Measurements from ENCODE around the gene SLC15A3. TPM values are rescaled to one million over a fixed set of nuclear protein-coding genes. Genes with fewer than 3 reads are reported as not detected.
"Not testable (repeated sequence)": the region's sequence is repeated elsewhere in the genome, so short reads cannot be mapped to it uniquely, and the experiment has no call there.

SLC15A3 gene
- polyA plus RNA-seq, 4 donors: 19.8 to 25.9 (median 21.0) TPM

- no peak for DNase-seq (ENCODE audit: low read depth in 4 of 4, low spot score in 3 of 4)
Measured at GRCh38 chr11:60977836-60978235, 25.9 kb upstream of the SLC15A3 start.

GRCh38 chr11:60977224-60977623 is 25.2 kb upstream of the SLC15A3 start:
- no peak for DNase-seq (ENCODE audit: low read depth in 4 of 4, low spot score in 3 of 4)

- no peak for DNase-seq (ENCODE audit: low read depth in 4 of 4, low spot score in 3 of 4)
Measured at GRCh38 chr11:60974726-60975125, 22.8 kb upstream of the SLC15A3 start.

- not testable (repeated sequence) for DNase-seq (ENCODE audit: low read depth in 4 of 4, low spot score in 3 of 4)
Measured at GRCh38 chr11:60974316-60974715, 22.3 kb upstream of the SLC15A3 start.

GRCh38 chr11:60973699-60974098 is 21.7 kb upstream of the SLC15A3 start:
- no peak for DNase-seq (ENCODE audit: low read depth in 4 of 4, low spot score in 3 of 4)

- no peak for DNase-seq (ENCODE audit: low read depth in 4 of 4, low spot score in 3 of 4)
Measured at GRCh38 chr11:60972182-60973030, 20.4 kb upstream of the SLC15A3 start.

GRCh38 chr11:60971520-60971919 is 19.5 kb upstream of the SLC15A3 start, which contains the start of gene CD6:
Gene CD6 (plus strand): TSS chr11:60971680. CDS start chr11:60971866, 186 bp downstream.
- no peak for DNase-seq (ENCODE audit: low read depth in 4 of 4, low spot score in 3 of 4)

GRCh38 chr11:60970890-60971289 is 18.9 kb upstream of the SLC15A3 start:
- DNase-seq (ENCODE audit: low read depth in 4 of 4, low spot score in 3 of 4): no peak

- DNase-seq (ENCODE audit: low read depth in 4 of 4, low spot score in 3 of 4): no peak
Measured at GRCh38 chr11:60970369-60970774, 18.4 kb upstream of the SLC15A3 start.

- no peak for DNase-seq (ENCODE audit: low read depth in 4 of 4, low spot score in 3 of 4)
Measured at GRCh38 chr11:60968223-60968622, 16.2 kb upstream of the SLC15A3 start.

GRCh38 chr11:60966890-60967289 is 14.9 kb upstream of the SLC15A3 start:
- no peak for DNase-seq (ENCODE audit: low read depth in 4 of 4, low spot score in 3 of 4)

GRCh38 chr11:60964801-60965200 is 12.8 kb upstream of the SLC15A3 start:
- no peak for DNase-seq (ENCODE audit: low read depth in 4 of 4, low spot score in 3 of 4)

- DNase-seq (ENCODE audit: low read depth in 4 of 4, low spot score in 3 of 4): no peak
Measured at GRCh38 chr11:60960405-60960804, 8.4 kb upstream of the SLC15A3 start.

GRCh38 chr11:60959431-60959830 is 7.5 kb upstream of the SLC15A3 start:
- DNase-seq (ENCODE audit: low read depth in 4 of 4, low spot score in 3 of 4): no peak

GRCh38 chr11:60957188-60957587 is 5.2 kb upstream of the SLC15A3 start:
- no peak for DNase-seq (ENCODE audit: low read depth in 4 of 4, low spot score in 3 of 4)

GRCh38 chr11:60955571-60955970 is 3.6 kb upstream of the SLC15A3 start:
- no peak for DNase-seq (ENCODE audit: low read depth in 4 of 4, low spot score in 3 of 4)

GRCh38 chr11:60954421-60954820 is 2.4 kb upstream of the SLC15A3 start:
- no peak for DNase-seq (ENCODE audit: low read depth in 4 of 4, low spot score in 3 of 4)

GRCh38 chr11:60953781-60954180 is 1.8 kb upstream of the SLC15A3 start:
- no peak for DNase-seq (ENCODE audit: low read depth in 4 of 4, low spot score in 3 of 4)

GRCh38 chr11:60952742-60953170 is 780 bp upstream of the SLC15A3 start:
- no peak for DNase-seq (ENCODE audit: low read depth in 4 of 4, low spot score in 3 of 4)

- no peak for DNase-seq (ENCODE audit: low read depth in 4 of 4, low spot score in 3 of 4)
Measured at GRCh38 chr11:60951606-60951903, 421 bp downstream of the SLC15A3 start.

GRCh38 chr11:60950933-60951605 is 907 bp downstream of the SLC15A3 start:
- no peak for DNase-seq (ENCODE audit: low read depth in 4 of 4, low spot score in 3 of 4)

- no peak for DNase-seq (ENCODE audit: low read depth in 4 of 4, low spot score in 3 of 4)
Measured at GRCh38 chr11:60950024-60950423, 2.0 kb downstream of the SLC15A3 start.
